ENCODE results near the gene THAP6. TPM values are rescaled to one million over a fixed set of nuclear protein-coding genes. Genes with fewer than 3 reads are reported as not detected.
"Not testable (repeated sequence)": the region's sequence is repeated elsewhere in the genome, so short reads cannot be mapped to it uniquely, and the experiment has no call there.

THAP6 gene
- total RNA-seq, 1 donor from 2014 or later: 15.7 TPM

DNA sequence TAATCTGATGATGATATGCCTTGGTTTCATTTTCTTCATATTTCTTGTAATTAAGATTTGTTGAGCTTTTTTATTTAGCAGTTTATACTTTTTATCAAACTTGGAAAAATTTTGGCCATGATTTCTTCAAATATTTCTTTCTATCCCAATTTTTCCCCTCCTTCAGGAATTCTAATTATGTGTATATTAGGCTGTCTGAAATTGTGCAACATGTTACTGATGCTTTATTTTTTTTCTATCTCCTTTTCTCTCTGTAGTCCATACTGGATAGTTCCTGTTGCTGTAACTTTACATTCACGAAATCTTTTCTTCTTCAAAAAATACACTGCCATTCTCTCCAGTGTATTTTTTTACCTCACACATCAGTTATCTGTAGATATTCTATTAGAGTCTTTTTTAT lies 10.8 kb downstream of the THAP6 start:
- no peak for DNase-seq (ENCODE audit: low spot score)

DNA sequence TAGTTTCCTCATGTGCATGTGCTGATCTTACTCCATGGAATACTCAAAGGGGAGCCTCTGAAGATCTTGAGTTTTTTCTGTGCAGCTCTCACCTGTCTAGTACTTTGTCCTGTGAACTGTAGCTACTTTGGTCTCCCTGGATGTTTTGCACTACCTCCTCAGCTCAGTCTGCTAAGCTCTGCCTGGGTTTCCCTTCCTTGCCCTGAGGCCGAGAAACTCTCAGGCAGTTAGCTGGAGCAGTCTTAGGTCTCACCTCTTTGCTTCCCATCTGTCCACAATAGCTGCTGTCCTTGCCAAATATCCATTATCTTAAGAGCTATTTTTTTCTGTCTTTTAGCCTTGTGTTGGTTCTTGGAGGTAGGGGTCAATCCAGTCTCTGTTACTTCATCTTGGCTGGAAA lies 11.6 kb downstream of the THAP6 start:
- no peak for DNase-seq (ENCODE audit: low spot score)

DNA sequence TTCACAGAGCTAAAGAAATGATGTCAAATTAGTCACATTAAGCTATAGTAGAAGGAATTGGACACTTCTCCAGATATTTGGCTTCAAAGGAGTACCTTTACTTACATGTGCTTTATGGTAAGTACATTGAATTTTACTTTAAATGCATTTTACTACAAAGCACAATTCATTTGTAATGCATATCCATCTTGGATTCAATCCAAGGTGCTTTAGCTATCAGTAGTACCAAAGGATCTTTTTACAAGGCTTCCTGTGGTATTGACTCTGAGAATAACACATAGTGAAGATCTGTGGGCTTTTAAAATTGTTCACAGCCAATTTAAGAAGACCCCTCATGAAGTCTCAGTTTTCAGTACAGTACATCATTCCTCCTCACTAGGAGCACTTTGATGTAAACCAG lies 13.2 kb downstream of the THAP6 start:
- no peak for DNase-seq (ENCODE audit: low spot score)

DNA sequence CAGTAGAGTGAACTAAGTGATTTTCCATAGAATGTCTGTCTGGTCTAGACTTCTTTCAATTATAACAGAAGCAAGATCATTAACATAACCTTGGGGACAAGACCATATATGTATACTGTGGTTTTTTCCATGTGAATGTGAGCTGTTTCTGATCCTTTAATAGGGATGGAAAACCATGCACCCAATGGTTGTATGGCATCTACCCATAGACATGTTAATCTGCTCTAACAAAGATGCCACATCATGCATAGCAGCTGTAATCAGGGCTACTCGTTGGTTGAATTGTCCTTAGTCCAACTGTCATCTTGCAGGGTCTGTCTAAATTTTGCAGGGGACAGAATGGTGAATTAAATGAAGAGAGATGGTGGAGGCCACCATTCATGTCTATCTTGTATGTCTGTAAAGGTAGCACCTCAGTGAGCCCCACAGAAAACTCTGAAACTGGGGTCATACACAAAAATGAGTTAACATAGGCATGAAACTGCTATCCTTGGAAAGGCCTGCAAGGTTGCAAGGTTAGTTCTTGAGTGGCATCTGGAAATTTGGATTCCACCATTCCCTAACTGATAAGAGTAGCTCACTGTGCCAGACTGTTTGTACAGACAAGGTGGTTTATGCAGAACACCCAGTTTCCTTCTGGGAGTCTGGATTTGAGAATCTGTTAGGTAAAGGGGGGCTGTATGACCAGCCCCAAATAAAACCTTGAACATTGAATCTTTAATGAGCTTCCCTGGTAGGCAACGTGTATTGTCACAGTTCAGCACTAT lies 16.5 kb downstream of the THAP6 start:
- DNase-seq (ENCODE audit: low spot score): no peak

DNA sequence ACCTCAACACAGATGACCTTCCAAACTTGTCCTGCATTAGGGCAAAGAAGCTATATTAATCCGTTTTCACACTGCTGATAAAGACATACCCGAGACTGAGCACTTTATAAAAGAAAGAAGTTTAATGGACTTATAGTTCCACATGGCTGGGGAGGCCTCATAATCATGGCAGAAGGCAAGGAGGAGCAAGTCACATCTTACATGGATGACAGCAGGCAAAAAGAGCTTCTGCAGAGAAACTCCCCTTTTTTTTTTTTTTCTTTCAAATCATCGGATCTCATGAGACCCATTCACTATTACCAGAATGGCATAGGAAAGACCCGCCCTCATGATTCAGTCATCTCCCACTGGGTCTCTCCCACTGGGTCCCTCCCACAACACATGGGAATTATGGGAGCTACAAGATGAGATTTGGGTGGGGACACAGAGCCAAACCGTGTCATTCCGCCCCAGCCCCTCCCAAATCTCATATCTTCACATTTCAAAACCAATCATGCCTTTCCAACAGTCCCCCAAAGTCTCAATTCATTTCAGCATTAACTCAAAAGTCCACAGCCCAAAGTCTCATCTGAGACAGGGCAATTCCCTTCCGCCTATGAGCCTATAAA lies 17.4 kb downstream of the THAP6 start:
- not testable (repeated sequence) for DNase-seq (ENCODE audit: low spot score)

DNA sequence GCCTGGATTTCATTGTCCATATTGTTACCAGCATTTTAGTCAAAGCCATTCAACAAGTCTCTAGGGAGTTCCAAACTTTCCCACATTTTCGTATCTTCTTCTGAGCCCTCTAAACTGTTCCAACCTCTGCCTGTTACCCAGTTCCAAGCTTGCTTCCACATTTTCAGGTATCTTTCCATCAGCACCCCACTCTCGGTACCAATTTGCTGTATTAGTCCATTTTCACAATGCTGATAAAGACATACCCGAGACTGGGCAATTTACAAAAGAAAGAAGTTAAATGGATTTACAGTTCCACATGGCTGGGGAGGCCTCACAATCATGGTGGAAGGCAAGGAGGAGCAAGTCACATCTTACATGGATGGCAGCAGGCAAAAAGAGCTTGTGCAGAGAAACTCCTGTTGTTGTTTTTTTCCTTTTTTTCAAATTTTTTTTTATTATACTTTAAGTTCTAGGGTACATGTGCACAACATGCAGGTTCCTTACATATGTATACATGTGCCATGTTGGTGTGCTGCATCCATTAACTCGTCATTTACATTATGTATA lies 19.1 kb downstream of the THAP6 start:
- not testable (repeated sequence) for DNase-seq (ENCODE audit: low spot score)

DNA sequence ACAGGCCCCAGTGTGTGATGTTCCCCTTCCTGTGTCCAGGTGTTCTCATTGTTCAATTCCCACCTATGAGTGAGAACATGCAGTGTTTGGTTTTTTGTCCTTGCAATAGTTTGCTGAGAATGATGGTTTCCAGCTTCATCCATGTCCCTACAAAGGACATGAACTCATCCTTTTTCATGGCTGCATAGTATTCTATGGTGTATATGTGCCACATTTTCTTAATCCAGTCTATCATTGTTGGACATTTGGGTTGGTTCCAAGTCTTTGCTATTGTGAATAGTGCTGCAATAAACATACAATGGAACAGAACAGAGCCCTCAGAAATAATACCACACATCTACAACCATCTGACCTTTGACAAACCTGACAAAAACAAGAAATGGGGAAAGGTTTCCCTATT lies 19.7 kb downstream of the THAP6 start:
- DNase-seq (ENCODE audit: low spot score): not testable (repeated sequence)

DNA sequence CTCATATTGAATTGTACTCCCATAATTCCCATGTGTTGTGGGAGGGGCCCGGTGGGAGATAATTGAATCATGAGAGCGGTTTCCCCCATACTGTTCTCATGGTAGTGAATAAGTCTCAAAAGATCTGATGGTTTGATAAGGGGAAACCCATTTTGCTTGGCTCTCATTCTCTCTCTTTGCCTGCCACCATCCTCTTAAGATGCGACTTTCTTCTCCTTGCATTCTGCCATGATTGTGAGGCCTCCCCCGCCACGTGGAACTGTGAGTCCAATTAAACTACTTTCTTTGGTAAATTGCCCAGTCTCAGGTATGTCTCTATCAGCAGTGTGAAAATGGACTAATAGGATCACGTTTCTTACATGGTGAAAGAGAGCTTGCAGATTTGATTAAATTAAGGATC lies 23.0 kb downstream of the THAP6 start:
- DNase-seq (ENCODE audit: low spot score): not testable (repeated sequence)

DNA sequence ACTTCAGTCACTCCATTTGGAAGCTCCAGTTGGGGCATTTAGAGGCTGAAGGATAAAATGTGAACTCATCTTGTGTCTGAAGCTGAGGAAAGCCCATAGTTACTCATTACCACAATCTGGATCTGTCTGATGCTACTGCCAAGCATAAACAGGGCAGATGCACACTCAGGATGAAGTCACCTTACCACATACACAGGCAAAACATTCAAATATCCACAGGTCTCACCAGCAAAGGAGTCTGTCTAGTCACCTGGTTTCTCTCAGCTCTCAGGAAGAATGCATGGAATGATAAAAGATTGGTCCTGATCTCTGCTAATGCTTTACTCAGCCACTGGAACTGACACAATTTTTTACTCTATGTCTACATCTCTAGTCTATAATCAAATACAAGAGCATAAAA lies 28.6 kb downstream of the THAP6 start:
- no peak for DNase-seq (ENCODE audit: low spot score)

DNA sequence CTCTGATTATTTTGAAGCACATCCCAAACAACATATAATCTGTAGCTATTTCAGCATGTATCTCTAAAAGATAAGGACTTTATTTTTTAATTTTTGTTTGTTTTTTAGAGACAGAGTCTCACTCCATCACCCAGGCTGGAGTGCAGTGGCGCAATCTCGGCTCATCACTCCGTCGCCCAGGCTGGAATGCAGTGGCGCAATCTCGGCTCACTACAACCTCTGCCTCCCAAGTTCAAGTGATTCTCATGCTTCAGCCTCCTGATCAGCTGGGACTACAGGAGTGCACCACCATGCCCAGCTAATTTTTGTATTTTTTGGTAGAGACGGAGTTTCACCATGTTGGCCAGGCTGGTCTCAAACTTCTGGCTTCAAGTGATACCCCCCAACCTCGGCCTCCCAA lies 29.9 kb downstream of the THAP6 start:
- DNase-seq (ENCODE audit: low spot score): not testable (repeated sequence)

DNA sequence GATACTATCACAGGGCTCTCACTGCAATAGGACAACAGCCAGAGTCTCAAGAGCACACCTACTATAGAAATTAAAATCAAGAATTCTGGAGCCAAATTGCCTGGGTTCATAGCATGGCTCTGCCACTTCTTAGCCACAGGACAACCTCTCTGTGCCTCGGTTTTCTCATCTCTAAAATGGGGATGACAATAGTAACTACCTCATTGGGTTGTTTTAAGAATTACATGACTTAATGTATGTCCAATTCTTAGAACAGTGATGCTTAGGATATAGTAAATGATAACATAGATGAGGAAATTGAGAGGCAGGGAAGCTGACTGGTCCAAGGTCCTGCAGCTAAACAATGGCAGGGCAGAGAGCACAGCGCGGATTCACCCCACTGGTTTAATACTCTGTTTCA lies 30.6 kb downstream of the THAP6 start:
- no peak for DNase-seq (ENCODE audit: low spot score)

DNA sequence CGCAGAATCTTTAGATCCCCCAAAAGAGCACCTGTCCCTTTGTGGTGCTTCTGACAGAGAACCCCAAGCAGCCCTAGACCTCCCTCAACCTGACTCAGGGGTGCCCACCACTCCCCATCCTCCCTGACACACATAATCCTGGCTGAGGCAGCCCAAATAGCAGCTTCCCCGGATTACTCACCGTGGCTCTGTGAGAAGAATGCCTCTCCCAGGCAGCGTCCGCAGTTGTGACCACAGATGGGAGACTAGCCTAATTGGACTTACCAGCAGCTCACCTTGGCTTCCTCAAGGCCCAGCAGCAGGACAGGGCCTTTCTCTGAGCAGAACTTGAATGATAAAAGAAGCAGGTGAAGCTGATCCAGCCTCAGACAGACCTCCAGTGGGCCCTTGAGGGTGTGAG lies 31.3 kb downstream of the THAP6 start:
- DNase-seq (ENCODE audit: low spot score): no peak

DNA sequence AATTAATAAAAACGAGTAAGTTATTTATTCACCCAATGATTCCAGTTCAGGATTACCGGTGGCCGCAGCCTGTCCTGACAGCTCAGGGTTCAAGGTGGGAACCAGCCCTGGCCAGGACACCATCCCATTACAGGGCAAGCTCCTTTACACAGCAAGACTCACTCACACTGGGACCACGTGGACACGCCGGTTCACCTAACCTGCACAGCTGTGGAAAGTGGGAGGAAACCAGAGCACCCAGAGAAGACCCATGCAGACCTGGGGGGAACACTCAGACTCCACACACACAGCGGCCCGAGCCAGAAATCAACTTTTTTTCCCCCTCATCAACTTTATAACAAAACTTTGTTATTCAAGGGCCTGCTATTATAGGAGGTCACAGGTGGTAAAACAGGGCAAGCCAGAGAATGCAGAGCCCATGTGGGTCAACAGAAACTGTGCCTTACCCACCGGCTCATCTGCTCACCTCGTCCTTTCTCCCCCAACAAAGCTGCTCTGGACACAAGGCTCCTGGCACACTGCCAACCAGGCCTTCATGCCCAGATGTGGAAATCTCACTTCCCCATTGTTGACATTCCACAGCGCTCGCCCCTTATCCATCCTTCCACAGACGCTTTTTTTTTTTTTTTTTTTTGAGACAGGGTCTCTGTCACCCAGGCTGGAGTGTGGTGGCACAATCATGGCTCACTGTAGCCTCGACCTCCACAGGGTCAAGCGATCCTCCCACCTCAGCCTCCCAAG lies 33.5 kb downstream of the THAP6 start:
- DNase-seq (ENCODE audit: low spot score): no peak

DNA sequence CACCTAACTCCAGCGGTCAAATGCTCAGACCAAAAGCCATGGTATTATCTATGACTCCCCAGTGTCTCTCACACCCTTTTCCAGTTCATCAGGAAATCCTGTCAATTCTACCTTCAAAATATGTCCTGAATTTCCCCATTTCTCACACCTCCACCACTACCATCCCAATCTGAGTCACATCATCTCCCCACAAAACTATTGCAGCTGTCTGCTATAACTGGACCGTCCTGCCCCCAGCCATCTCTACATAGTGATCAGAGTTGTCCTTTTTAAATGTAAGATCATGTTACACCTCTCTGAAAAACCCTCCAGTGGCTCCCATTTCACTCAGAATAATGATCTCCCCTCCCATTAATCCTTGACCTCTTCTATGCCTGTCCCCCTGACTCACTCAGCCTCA lies 34.7 kb downstream of the THAP6 start:
- no peak for DNase-seq (ENCODE audit: low spot score)

DNA sequence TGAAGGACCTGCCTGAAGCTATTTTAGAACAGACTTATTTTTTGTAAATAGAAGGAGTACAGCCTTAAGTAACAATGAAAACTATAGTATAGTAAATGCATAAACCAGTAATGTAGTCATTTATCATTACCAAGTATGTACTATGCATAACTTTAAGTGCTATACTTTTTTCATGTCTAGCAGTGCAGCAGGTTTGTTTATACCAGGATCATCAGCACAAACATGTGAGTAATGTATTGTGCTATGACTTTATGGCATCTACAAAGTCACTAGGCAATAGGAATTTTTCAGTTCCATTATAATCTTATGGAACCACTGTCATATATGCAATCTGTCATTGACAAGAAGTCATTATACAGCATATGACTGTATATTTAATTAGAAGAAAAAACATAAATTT lies 38.2 kb downstream of the THAP6 start:
- no peak for DNase-seq (ENCODE audit: low spot score)

DNA sequence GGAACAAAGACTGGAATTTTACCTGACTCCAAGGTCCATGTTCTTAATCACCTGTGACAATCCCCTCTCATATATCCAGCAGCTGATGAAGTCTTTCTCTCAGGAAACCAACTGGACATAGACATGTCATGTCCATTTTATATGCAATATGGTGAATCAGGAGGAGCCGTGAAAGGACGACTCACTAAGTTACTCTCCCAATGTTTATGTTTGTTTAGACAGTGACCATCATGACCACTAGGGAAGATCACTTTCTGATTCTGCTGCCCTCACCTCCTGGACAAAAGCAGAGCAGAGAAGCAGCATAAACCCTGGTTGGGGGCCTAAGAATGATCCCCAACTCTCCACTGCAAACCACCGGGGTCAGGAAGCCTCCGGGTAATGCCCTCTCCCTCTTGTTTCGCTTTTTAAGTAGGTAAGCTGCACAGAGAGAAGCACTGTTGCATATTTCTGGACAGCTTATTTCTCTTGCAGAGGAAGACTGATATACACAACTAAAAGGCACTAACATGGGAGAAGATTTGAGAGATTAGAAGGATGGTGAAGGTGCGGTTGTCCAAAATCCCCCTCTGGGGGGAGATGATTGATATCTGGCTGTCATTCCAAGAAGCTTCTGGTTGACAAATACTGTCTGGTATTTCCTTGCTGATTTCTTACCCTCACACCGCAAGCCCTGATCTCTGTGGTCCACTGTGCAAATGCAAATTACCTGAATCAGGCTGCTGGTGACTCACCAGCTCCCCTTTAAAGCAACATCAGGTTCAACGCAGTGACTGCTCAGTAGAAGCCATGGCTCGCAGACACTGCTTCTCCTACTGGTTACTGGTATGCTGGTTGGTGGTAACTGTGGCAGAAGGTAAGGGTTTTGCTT lies 41.3 kb downstream of the THAP6 start, which contains the start of gene ODAPH:
Gene ODAPH (plus strand): TSS at position 773 of the 871 bp plus-strand sequence. CDS start 17 bp downstream, at position 790.
- no peak for DNase-seq (ENCODE audit: low spot score)

DNA sequence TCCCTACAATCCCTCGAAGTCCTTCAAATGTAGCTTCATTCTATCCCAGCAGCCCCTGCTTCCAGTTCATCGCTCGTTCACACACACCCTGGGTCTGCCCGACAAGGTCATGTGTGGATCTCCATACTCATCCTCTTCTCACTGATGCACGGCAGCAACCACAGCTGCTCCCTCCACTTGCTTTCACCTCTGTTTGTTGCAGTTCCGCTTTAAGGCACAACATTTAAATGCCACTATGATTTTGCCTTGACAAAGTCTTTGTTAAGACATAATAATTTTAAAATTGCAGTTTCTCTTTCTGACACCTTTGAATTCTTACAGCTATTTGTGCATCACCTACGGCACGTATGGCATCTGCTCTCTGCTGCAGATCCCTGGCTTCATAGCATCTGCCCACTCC lies 43.4 kb downstream of the THAP6 start:
- DNase-seq (ENCODE audit: low spot score): no peak

DNA sequence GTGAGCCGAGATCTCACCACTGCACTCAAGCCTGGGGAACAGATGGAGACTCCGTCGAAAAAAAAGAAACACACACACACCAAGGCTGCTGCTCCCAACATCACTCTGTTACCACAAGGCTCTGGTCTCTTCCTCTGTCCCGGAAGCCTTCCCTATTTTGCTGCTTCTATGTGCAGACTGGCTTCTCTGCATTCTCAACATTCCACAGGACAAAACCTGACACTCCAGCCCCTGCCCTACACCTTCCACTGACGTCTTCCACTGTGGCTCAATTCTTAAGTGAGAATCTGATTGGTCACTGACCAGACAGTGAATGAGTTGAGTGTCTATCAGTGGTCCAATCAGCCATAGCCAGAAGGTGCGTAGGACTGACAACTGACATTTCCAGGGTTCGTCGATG lies 47.5 kb downstream of the THAP6 start:
- DNase-seq (ENCODE audit: low spot score): no peak

DNA sequence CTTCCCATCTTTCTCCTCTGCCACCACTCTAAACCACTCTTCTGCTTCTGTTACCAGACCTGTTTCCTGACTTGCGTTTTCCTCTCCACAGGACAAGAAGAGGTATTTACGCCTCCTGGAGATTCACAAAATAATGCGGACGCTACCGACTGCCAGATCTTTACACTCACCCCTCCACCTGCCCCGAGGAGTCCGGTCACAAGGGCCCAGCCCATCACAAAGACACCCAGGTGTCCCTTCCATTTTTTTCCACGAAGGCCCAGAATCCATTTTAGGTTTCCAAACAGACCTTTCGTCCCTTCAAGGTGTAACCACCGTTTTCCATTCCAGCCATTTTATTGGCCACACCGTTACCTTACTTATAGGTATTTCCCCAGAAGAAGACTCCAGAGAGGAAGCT lies 49.8 kb downstream of the THAP6 start:
- DNase-seq (ENCODE audit: low spot score): no peak

DNA sequence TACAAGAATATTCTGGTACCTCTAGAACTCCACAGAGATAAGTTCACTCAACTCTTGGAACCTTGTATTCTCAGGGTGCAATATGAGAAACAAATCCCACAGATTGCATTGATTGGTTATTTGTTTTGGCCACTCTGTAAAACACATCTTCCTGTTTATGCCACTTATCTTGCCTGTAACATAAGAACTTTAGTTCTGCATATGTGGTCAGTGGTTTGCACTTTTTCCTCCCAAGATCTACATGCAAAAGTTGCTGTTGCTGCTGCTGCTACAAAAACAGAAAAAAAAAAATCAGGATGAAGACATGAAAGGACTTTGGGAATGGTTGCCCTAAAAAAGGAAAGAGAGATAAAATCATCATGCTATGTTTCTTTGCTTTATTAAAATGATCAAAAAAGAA lies 51.2 kb downstream of the THAP6 start:
- no peak for DNase-seq (ENCODE audit: low spot score)

DNA sequence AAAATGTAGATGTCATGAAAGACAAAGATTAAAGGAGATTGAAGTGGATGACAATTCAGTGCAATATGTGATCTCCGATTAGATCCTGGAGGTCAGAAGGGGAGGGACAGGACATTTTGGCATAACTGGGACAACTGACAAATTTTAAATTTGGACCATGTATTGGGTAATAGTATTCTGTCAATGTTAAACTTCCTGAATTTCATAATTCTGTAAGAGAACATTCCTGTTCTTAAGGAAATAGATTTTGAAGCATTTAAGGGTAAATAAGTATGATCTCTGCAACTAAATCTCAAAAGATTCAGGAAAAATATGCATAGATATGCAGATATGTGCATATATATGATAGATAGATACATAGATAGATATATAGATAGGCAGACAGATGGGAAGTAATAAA lies 52.6 kb downstream of the THAP6 start:
- no peak for DNase-seq (ENCODE audit: low spot score)

Data from mesenteric fat pad (tissue), 1 donor.